Fibroblast of villous mesenchyme (primary cell): ENCODE results near the gene FKBP1A. TPM values are rescaled to one million over a fixed set of nuclear protein-coding genes. Genes with fewer than 3 reads are reported as not detected.
A peak's percentile ranks its signal among the peaks of the same experiment; 100 is the strongest.

Experiments
- DNase-seq: peaks from one replicate; pipeline ENCODE4 v3.0.0-alpha.2; 2010; ENCODE audit warnings: low read depth
- H3K4me3 ChIP-seq: 2 replicates; pipeline ENCODE4 v1.5.1; 2011; ENCODE audit warnings: low read depth, mild to moderate bottlenecking, low read length
- CTCF ChIP-seq: IDR thresholded peaks from 2 replicates; pipeline ENCODE4 v1.5.1; 2012; ENCODE audit warnings: low read depth, mild to moderate bottlenecking, low read length; ENCODE audit not compliant: insufficient read depth
- total RNA-seq: library from RNA; depleted of rRNA; stranded (reverse); fragments of >200 nt; gene quantifications from 2 replicates; pipeline ENCODE4 v1.2.3, GENCODE V29; 2012

FKBP1A gene
- total RNA-seq = 120 and 172 TPM in 2 replicates

- peak within 1 kb of the TSS; percentile 87 for H3K4me3 ChIP-seq
- no peak for TF ChIP-seq CTCF
- DNase-seq = peak; percentile 92
These were observed at the start of gene FKBP1A for GRCh38 chr20:1392693-1393506. FKBP1A (minus strand) TSS chr20:1393054; CDS start chr20:1392998, 56 bp downstream.

GRCh38 chr20:1442304-1442703 lies 49.5 kb upstream of the FKBP1A start:
- no peak overlapping the region for H3K4me3 ChIP-seq
- no peak for DNase-seq
- TF ChIP-seq CTCF = no peak

GRCh38 chr20:1441133-1441532 lies 48.3 kb upstream of the FKBP1A start:
- TF ChIP-seq CTCF = no peak
- DNase-seq = no peak
- no peak overlapping the region for H3K4me3 ChIP-seq

- peak; percentile 51 for TF ChIP-seq CTCF
- no peak overlapping the region for H3K4me3 ChIP-seq
- no peak for DNase-seq
These were observed 47.2 kb upstream of the FKBP1A start for GRCh38 chr20:1440024-1440423.

- no peak overlapping the region for H3K4me3 ChIP-seq
- no peak for DNase-seq
- TF ChIP-seq CTCF = no peak
These were observed 45.5 kb upstream of the FKBP1A start for GRCh38 chr20:1438361-1438760.

- no peak overlapping the region for H3K4me3 ChIP-seq
- peak; percentile 89 for DNase-seq
- peak; percentile 90 for TF ChIP-seq CTCF
These were observed 44.5 kb upstream of the FKBP1A start for GRCh38 chr20:1437235-1437904.
